Measurements from ENCODE around the gene ILF2.

DNA sequence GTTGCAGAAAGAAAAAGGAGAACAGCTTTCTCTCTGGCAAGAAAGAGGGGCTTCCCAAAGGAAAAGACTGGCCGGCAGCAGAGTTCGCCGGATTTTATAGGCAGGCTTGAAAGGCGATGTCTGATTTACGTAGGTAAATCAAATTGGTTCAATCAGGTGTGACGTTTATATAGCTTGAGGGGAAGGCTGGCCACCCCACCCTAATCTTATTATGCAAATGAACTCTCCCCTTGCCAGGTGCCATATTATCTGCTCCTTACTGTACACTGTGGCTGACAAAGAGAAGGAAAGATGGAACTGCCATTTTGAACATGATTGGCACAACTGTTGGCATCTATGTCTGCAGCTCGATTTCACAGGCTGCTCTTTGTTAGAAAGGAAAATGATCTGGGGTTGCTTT lies 40.2 kb upstream of the ILF2 start:
- TF ChIP-seq, protein P1, sequence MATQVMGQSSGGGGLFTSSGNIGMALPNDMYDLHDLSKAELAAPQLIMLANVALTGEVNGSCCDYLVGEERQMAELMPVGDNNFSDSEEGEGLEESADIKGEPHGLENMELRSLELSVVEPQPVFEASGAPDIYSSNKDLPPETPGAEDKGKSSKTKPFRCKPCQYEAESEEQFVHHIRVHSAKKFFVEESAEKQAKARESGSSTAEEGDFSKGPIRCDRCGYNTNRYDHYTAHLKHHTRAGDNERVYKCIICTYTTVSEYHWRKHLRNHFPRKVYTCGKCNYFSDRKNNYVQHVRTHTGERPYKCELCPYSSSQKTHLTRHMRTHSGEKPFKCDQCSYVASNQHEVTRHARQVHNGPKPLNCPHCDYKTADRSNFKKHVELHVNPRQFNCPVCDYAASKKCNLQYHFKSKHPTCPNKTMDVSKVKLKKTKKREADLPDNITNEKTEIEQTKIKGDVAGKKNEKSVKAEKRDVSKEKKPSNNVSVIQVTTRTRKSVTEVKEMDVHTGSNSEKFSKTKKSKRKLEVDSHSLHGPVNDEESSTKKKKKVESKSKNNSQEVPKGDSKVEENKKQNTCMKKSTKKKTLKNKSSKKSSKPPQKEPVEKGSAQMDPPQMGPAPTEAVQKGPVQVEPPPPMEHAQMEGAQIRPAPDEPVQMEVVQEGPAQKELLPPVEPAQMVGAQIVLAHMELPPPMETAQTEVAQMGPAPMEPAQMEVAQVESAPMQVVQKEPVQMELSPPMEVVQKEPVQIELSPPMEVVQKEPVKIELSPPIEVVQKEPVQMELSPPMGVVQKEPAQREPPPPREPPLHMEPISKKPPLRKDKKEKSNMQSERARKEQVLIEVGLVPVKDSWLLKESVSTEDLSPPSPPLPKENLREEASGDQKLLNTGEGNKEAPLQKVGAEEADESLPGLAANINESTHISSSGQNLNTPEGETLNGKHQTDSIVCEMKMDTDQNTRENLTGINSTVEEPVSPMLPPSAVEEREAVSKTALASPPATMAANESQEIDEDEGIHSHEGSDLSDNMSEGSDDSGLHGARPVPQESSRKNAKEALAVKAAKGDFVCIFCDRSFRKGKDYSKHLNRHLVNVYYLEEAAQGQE (IDR thresholded peaks at IDR 0.05; ENCODE audit: insufficient read depth in 1 of 2, low read depth in 2 of 2, low read length in 2 of 2): no peak
- no peak for TF ChIP-seq TAF1 (IDR thresholded peaks at IDR 0.05; ENCODE audit: borderline replicate concordance, insufficient read depth, low read length)
- no peak for TF ChIP-seq POLR2AphosphoS5 (IDR thresholded peaks at IDR 0.05; ENCODE audit: low read depth, low read length)
- no peak for TF ChIP-seq SIN3A (IDR thresholded peaks at IDR 0.05; ENCODE audit: borderline replicate concordance, insufficient read depth, low read length)
